Left hindlimb (tissue), 1 donor: Measurements from ENCODE around the gene NKD1.
A peak's percentile ranks its signal among the peaks of the same experiment; 100 is the strongest.

Experiments
- DNase-seq: peaks from one replicate; pipeline ENCODE4 v3.0.0-alpha.2; 2018

NKD1 gene

DNA sequence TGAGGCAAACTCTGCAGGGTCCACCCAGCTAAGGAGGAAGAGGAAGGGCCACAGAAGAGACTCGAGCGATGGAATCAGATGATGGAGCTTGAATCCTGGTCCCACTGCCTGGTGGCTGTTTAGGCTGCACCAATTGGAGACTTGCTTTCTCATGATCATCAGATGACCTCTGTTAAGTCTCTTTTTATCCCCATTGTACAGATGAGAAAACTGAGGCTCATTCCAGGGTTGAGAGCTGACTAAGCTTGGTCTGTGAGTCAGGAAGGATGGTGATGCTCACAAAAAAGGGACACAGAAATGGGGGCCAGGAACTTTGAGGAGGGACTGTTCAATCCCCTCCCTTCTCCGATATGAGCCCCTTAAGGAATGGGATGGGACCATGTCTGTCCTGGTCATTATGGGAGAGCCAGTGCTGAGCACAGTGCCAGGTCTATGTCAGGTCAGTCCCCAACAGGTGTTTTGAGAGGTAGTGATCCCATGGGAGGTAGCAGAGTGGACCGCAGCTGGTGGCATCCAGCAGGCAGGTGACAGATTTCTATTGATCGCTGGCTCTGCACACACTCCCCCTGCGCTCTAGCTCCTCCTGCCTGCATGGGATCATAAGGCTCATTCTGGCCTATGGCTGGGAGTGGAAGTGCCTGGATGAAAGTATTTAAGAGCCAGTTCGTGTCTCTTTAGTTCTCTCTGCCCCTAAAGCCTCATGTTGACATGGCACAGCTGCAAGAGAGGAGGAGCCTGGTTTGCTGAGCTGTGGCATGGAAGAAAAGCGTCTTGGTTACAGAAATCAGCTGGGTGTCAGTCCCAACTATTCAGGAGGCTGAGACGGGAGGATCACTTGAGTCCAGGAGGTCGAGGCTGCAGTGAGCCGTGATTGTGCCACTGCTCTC is 105.7 kb downstream of the NKD1 start:
- DNase-seq = no peak

- no peak for DNase-seq
These were observed 107.4 kb downstream of the NKD1 start for GRCh38 chr16:50655558-50656055.

- DNase-seq = no peak
These were observed 109.0 kb downstream of the NKD1 start for GRCh38 chr16:50657241-50657640.

DNA sequence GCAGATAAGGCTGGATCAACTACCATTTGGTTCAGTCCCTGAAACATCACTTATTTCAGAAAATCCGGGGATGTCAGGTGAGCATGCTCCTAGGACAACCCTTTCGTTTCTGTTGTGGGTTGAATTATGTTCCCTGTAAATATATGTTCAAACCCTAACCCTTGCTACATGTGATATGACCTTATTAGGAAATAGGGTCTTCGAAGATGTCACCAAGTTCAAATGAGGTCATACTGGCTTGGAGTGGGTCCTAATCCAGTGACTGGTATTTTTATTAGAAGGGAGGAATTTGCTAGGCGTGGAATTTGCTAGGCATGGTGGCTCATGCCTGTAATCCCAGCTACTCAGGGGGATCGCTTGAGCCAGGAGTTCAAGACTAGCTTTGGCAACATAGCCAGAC is 111.6 kb downstream of the NKD1 start:
- DNase-seq = no peak

- DNase-seq = no peak
These were observed 114.2 kb downstream of the NKD1 start for GRCh38 chr16:50662306-50662940.

- DNase-seq = no peak
These were observed 116.1 kb downstream of the NKD1 start for GRCh38 chr16:50664270-50664669.

DNA sequence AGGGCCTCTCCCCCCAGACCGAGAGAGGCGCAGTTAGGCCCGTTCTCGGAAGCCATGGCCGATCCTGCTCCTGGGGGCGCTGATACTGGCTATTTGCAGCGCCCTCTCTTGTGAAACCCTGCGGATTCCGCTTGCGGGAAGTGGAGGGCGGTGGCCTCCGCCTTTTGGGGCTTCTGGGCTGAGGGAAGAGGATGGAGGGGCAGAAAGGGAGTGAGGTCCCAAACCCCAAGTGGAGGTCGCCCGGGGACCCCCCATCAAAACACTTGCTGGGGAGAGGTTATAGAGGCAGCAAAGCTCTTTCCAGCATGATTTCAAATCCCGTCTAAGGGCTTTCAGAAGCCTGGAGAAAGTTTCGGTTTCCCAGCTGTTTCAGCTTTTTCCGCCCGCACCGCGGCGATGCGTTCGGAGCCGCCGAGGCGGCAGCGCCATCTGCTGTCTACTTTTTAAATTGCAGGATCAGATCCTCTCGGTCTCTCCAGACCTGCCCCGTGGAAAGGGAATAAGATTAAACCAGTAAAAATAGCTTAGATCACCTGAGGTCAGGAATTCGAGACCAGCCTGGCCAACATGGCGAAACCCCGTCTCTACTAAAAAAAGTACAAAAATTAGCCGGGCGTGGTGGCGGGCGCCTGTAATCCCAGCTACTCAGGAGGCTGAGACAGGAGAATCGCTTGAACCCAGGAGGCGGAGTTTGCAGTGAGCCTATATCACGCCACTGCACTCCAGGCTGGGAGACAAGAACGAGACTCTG is 117.1 kb downstream of the NKD1 start:
- DNase-seq = peak; percentile 81

DNA sequence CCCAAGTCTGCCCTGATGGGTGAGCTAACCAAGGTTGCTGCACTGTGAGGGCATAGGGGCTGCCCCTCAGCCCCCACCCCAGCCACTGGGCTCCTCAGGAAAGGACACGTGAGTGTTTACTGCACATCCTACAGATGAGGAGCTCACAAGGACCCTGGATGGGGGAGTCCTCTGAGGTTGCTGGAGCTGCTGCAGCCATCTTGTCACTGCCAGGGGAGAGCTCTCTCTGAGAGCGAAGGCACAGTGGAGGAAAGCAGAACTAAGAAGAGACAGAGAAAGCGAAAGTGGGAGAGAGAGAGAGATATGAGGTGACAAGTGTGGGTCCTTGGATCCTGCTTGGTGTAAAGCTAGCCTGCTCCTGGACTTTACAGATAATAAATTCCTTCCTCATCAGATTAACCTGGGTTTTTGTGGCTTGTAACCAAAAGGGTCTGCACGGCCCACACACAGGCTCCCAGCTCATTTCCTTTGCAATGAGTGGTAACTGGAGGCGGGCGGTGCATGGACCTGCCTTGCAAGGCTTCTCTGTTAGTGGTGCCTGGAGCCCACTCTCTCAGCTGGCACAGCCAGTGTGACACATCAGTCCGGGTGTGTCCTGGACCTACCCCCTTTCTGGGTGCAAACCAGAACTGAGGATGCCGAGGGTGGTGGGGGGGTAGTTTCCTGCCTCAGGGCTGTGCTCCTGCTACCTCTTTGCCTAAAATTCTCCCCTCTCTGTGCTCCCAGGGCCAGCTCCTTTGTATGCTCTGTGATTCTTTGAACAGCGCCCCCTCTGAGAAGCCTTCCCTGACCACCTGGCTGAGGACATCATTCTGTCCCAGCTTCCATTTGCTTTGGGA is 118.7 kb downstream of the NKD1 start:
- DNase-seq = no peak

DNA sequence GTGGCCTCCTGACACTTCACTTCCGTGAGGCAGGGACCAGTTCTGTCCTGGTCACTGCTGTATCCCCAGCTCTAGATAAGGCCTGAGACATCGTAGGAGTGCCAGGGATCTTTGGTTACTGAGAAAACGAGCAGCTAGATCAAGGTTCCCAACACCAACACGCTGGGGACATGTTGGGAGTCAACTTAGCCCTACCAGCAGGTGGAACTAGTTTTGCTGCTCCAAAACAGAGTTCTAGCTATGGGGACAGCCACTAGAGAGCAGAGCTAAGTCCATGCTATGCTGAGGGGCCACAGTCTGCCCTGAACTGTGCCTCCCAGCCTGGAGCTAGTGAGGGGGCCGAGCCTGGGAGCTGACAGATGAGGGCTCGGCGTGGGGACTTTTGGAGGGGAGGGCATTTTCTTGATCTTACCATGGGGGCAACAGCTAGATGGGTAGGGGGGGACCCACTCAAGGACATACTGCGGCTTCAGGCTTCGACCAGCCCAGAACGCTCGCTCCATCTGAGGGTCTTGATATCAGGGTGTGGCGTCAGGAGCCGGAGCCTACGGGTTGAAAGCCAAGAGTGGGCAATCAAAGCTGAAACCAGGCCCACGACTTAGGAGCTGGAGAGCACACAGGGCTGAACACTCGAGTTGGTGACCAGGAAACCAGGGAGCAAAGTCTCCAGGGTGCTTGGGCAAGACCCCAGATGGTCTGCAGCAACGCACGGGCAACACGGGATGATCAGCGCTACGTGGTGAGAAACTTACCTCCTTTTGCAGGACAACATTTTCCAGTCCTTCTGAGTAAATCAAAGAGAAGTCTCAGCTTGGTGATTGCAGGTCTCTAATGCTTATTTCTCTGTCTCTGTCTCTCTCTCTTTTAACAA is 119.5 kb downstream of the NKD1 start:
- DNase-seq = no peak

DNA sequence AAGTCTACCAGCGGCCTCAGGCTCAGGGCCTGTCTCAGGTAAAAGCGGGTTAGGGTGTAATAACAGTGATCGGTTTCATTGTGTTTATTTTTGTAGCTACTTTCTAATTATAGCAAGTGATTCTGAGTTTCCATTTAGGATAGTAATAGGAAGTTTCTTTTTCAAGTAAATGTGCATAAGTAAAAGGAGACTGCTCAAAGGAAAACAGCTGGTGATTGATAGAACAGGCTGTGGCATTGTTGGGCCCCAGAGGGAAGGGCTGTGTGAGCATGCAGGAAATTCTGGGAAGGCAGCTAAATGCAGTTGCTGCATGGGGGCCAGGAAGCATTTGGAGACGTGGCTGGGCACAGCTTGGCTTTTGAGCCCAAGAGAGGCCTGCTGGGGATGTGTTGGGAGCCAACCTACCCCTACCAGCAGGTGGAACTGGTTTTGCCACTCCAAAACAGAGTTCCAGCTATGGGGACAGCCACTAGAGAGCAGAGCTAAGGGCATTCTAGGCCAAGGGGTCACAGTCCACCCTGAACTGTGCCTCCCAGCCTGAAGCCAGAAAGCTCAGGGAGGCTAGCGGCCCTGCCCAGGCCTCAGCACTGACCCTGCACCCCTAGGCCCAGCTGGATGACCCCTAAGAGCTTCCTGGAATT is 120.3 kb downstream of the NKD1 start:
- DNase-seq = peak; percentile 52

GRCh38 chr16:50669741-50670140 is 121.5 kb downstream of the NKD1 start:
- DNase-seq = no peak

DNA sequence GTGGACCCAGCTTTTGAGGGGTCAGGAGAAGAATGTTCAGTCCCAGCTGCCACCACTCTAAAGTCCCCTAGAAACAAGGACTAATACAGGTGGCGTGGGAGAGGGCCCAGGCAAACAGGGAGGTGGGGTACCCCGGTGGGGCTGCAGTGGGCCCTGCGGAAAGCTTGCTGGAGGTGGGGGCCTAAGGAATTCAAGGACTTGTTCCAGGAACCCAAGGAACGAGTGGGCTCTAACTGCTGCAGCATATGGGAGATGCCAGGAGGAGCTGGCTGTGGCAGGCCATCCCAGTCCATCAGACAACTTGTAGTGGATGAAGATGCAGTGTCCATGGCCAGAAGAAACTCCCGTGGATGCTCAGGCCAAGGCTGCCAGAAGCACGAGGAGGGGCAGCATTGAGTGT is 122.3 kb downstream of the NKD1 start:
- no peak for DNase-seq

DNA sequence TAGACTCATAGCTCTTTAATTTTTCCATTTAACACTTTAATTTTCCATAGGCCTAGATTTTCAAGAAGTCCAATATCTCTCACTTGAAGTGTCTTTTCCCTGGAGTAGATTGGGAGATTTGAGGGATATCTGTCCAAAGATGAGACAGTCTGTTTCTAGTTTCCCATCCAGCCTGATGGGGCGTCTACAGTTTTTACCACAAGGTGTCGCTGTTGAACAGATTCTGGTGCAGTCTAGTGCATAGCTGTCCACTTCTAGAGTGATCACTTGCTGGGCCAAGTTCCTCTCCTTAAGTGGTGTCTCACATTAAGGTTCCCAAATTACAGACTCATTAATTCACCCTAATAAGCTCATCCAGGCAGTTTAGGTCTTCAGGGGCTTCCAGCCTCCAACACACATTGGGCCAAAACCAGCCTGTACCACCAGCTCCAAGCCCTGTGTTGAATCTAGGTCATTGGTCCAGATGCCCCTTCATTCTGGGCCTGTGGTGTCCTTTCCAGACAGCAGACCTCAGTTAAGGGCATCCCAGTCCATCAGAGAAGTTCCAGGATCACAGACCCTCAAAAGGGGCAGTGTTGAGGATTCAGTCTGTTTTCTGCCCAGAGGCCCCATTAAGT is 123.6 kb downstream of the NKD1 start:
- DNase-seq = no peak

GRCh38 chr16:50673496-50674275 is 125.5 kb downstream of the NKD1 start:
- no peak for DNase-seq

- no peak for DNase-seq
These were observed 126.6 kb downstream of the NKD1 start for GRCh38 chr16:50674831-50675230.

DNA sequence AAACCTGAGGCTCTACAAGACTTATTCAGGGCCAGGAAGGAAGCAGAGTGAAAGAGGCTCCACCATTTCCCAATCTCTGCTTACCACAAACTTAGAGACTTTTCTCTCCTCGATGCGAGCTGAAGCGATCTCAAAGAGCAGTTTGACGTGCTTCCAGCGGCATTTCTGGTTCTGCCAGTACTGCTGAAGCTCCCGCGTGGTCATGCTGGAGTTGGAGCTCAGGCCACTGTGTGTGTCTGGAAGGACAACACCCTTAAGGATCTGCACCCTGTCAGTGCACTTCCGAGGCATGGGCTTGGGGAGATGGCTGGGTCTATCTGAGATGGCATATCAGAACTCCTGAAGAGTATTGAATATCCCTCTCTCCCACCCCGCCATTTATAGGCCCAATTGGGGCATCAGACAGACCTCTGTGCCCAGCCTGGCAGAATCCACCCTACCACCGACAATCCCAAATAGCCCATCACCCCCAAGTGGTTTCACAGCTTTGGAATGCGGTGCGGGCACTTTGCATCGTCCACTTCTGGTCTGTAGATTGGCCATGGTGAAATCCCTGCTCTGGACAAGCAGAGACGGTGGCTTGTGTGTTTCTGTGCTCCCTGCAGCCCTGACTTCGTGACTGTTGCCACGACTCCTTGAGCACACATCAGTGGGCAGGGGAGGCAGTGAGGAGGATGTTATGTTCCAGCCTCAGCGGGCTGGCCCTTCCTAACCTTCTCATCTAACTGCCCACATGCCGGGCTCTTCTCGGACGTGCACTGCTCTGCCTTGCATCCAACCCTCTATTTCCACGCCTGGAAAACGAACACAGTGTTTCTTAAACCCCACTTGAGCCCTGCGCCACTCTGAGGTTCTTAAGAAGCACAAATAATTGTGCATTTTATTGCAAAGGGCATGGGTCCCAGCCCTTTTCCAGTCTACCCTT is 127.8 kb downstream of the NKD1 start:
- no peak for DNase-seq

DNA sequence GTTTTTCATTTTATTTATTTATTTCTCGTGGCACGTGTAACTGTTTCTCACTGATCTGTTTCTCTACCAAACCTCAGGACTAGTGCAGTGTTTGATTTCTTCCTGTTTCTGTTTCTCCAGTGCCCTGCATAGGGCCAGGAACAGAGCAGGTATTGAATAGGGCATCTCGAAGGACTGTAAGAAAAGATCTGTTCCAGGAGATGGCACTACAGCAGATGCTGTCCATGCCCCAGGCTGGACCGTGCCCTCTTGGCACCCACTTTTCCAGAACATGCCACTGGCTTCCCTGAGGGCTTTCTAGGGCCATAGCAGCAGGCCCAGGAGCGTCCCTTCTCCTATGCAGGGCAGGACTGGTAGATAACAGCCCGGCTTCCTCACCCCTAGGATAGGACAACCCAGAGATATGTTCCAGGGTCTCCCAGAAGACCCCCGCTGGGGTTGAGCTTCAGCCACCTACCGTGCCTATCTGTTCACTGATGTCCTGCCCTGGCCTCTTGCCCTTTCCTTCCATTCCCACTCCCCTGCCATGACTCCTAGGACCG is 128.6 kb downstream of the NKD1 start:
- DNase-seq = no peak

DNA sequence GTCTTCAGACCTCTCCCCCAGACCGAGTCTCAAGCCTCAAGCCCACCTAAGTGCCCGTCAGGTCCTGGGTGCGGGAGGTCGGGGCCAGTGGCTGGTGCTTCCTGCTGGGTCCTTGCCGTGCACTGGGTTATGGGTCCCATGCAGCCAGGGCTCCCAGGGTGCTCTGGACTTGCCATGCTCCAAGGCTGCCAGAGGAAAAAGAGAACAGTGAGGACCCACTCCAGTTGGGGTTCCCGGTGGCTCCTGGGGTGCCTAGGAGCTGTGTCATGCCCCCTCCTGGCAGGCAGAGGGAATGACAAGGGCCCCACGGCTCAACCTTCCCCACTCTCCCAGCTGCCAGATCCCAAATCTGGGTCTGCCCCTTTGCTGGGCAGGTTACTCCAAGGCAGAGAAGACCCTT is 129.2 kb downstream of the NKD1 start:
- DNase-seq = no peak
